SK-N-SH treated with all-trans-retinoic acid at 6 μM for 48 hours (cell line): Measurements from ENCODE around the gene PSMA6.

ENCODE experiments used
- ATAC-seq: fragments of 200-7000 bp; cut with Tn5 transposase; 3 replicates; pipeline ENCODE4 v1.9.1; 2020; ENCODE audit warnings: mild to moderate bottlenecking, moderate library complexity
- ARNTL ChIP-seq: fragments of 450-650 bp; formaldehyde crosslinking; IDR thresholded peaks from 2 replicates; pipeline ENCODE4 v1.5.0; 2020; ENCODE audit warnings: low read depth, mild to moderate bottlenecking, moderate library complexity, borderline replicate concordance
- BACH2 ChIP-seq: fragments of 250-450 bp; sonication (Bioruptor Pico); IDR thresholded peaks from 2 replicates; pipeline ENCODE4 v1.9.0; 2021; ENCODE audit warnings: mild to moderate bottlenecking, borderline replicate concordance
- CSDC2 ChIP-seq: fragments of 250-450 bp; sonication (Bioruptor Pico); IDR thresholded peaks from 2 replicates; pipeline ENCODE4 v1.5.0; 2020; ENCODE audit warnings: mild to moderate bottlenecking, moderate library complexity
- CSRNP3 ChIP-seq: fragments of 250-450 bp; sonication (Bioruptor Pico); IDR thresholded peaks from 2 replicates; pipeline ENCODE4 v1.5.1; 2021; ENCODE audit warnings: mild to moderate bottlenecking, moderate library complexity
- ESRRG ChIP-seq: fragments of 250-450 bp; sonication (Bioruptor Pico); IDR thresholded peaks from 2 replicates; pipeline ENCODE4 v1.6.1; 2021; ENCODE audit warnings: mild to moderate bottlenecking
- GLIS3 ChIP-seq: fragments of 250-450 bp; sonication (Bioruptor Pico); IDR thresholded peaks from 2 replicates; pipeline ENCODE4 v1.5.0; 2020; ENCODE audit warnings: mild to moderate bottlenecking, moderate library complexity
- ISL1 ChIP-seq: fragments of 250-450 bp; sonication (Bioruptor Pico); IDR thresholded peaks from 2 replicates; pipeline ENCODE4 v2.1.2; 2022; ENCODE audit warnings: mild to moderate bottlenecking, moderate library complexity
- OSR1 ChIP-seq: fragments of 250-450 bp; sonication (Bioruptor Pico); IDR thresholded peaks from 2 replicates; pipeline ENCODE4 v1.8.0; 2022; ENCODE audit warnings: moderate library complexity, mild to moderate bottlenecking, inconsistent platforms
- PATZ1 ChIP-seq: fragments of 250-450 bp; sonication (Bioruptor Pico); IDR thresholded peaks from 2 replicates; pipeline ENCODE4 v1.8.0; 2020; ENCODE audit warnings: mild to moderate bottlenecking, moderate library complexity, borderline replicate concordance
- POU6F1 ChIP-seq: fragments of 250-450 bp; sonication (Bioruptor Pico); IDR thresholded peaks from 2 replicates; pipeline ENCODE4 v1.8.0; 2021; ENCODE audit warnings: low read depth, mild to moderate bottlenecking, moderate library complexity, borderline replicate concordance
- PPARA ChIP-seq: fragments of 250-450 bp; sonication (Bioruptor Pico); IDR thresholded peaks from 2 replicates; pipeline ENCODE4 v1.5.0; 2020; ENCODE audit warnings: mild to moderate bottlenecking, borderline replicate concordance
- RARB ChIP-seq: fragments of 250-450 bp; sonication (Bioruptor Pico); IDR thresholded peaks from 2 replicates; pipeline ENCODE4 v1.8.0; 2021; ENCODE audit warnings: mild to moderate bottlenecking, moderate library complexity
- SNAI2 ChIP-seq: fragments of 250-450 bp; sonication (Bioruptor Pico); IDR thresholded peaks from 2 replicates; pipeline ENCODE4 v1.5.0; 2020; ENCODE audit warnings: mild to moderate bottlenecking, moderate library complexity
- TCF4 ChIP-seq: fragments of 250-450 bp; sonication (Bioruptor Pico); IDR thresholded peaks from 2 replicates; pipeline ENCODE4 v1.8.0; 2021; ENCODE audit warnings: mild to moderate bottlenecking, moderate library complexity, borderline replicate concordance
- TOX ChIP-seq: fragments of 250-450 bp; sonication (Bioruptor Pico); IDR thresholded peaks from 2 replicates; pipeline ENCODE4 v1.8.0; 2021; ENCODE audit warnings: mild to moderate bottlenecking, moderate library complexity, borderline replicate concordance
- TSHZ2 ChIP-seq: fragments of 250-450 bp; sonication (Bioruptor Pico); IDR thresholded peaks from 2 replicates; pipeline ENCODE4 v1.5.0; 2020; ENCODE audit warnings: mild to moderate bottlenecking, moderate library complexity
- ZC3H10 ChIP-seq: fragments of 250-450 bp; sonication (Bioruptor Pico); IDR thresholded peaks from 2 replicates; pipeline ENCODE4 v1.5.1; 2021; ENCODE audit warnings: mild to moderate bottlenecking, moderate library complexity
- ZFP3 ChIP-seq: fragments of 250-450 bp; sonication (Bioruptor Pico); IDR thresholded peaks from 2 replicates; pipeline ENCODE4 v1.5.0; 2020; ENCODE audit warnings: mild to moderate bottlenecking, moderate library complexity
- ZFP30 ChIP-seq: fragments of 450-650 bp; formaldehyde crosslinking; IDR thresholded peaks from 2 replicates; pipeline ENCODE4 v1.5.0; 2022; ENCODE audit warnings: mild to moderate bottlenecking, moderate library complexity
- ZNF565 ChIP-seq: fragments of 450-650 bp; formaldehyde crosslinking; conservative IDR thresholded peaks from 2 replicates; pipeline ENCODE4 v1.5.0; 2020; ENCODE audit warnings: low read depth, mild to moderate bottlenecking, moderate library complexity
- ZNF70 ChIP-seq: fragments of 450-650 bp; formaldehyde crosslinking; IDR thresholded peaks from 2 replicates; pipeline ENCODE4 v1.5.0; 2020; ENCODE audit warnings: mild to moderate bottlenecking, moderate library complexity
- ZNF8 ChIP-seq: fragments of 450-650 bp; formaldehyde crosslinking; IDR thresholded peaks from 2 replicates; pipeline ENCODE4 v1.5.0; 2020; ENCODE audit warnings: mild to moderate bottlenecking, moderate library complexity
- TF ChIP-seq, protein P1 (sequence below): fragments of 250-450 bp; sonication (Bioruptor Pico); IDR thresholded peaks from 2 replicates; pipeline ENCODE4 v1.5.1; 2020; ENCODE audit warnings: low read depth, mild to moderate bottlenecking, moderate library complexity

The PSMA6 gene

GRCh38 chr14:35262436-35262835 is 29.7 kb upstream of the PSMA6 start:
- no peak for ATAC-seq

GRCh38 chr14:35268946-35269345 is 23.2 kb upstream of the PSMA6 start:
- no peak for ATAC-seq
- no peak for TF ChIP-seq POU6F1 (CRISPR knock-in tag)
- TF ChIP-seq GLIS3, result no peak
- TF ChIP-seq CSDC2 (CRISPR knock-in tag), result no peak
- no peak for TF ChIP-seq ZC3H10 (CRISPR knock-in tag)
- TF ChIP-seq ESRRG (CRISPR knock-in tag), result no peak
- TF ChIP-seq CSRNP3 (CRISPR knock-in tag), result no peak
- TF ChIP-seq PPARA (CRISPR knock-in tag), result no peak
- TF ChIP-seq TSHZ2, result no peak
- no peak for TF ChIP-seq ZNF70 (CRISPR knock-in tag)
- TF ChIP-seq ZNF565 (CRISPR knock-in tag), result no peak
- no peak for TF ChIP-seq ARNTL (CRISPR knock-in tag)
- TF ChIP-seq, all 23 proteins: peak for 0

More at GRCh38 chr14:35262436-35262835, 29.7 kb upstream of the PSMA6 start:
- TF ChIP-seq SNAI2 (CRISPR knock-in tag) (no peak), ESRRG (CRISPR knock-in tag) (no peak), CSDC2 (CRISPR knock-in tag) (no peak), TCF4 (no peak), ZC3H10 (CRISPR knock-in tag) (no peak), PPARA (CRISPR knock-in tag) (no peak), TOX (CRISPR knock-in tag) (no peak), PATZ1 (CRISPR knock-in tag) (no peak)
- TF ChIP-seq, protein P1, sequence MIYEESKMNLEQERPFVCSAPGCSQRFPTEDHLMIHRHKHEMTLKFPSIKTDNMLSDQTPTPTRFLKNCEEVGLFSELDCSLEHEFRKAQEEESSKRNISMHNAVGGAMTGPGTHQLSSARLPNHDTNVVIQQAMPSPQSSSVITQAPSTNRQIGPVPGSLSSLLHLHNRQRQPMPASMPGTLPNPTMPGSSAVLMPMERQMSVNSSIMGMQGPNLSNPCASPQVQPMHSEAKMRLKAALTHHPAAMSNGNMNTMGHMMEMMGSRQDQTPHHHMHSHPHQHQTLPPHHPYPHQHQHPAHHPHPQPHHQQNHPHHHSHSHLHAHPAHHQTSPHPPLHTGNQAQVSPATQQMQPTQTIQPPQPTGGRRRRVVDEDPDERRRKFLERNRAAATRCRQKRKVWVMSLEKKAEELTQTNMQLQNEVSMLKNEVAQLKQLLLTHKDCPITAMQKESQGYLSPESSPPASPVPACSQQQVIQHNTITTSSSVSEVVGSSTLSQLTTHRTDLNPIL, result no peak
- TF ChIP-seq, all 23 proteins: peak for 0

DNA sequence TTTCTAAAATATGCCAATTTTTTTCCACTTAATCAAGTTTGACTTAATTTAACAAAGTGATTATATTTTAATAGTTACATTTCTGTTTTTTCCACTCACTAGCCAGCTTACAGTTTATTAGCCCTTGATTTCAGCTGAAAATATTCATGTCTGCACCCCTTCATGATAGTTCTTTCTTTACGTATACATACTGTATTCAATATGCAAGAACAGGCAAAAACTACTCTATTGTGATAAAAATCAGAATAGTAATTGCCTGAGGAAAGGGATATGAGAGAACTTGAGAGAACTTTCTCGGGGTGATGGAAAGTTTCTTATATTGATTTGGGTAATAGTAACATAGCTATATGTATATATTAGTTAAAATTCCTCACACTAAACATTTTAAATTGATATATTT is 17.4 kb upstream of the PSMA6 start:
- TF ChIP-seq ESRRG (CRISPR knock-in tag) (no peak), ISL1 (CRISPR knock-in tag) (no peak)
- ATAC-seq, result no peak

DNA sequence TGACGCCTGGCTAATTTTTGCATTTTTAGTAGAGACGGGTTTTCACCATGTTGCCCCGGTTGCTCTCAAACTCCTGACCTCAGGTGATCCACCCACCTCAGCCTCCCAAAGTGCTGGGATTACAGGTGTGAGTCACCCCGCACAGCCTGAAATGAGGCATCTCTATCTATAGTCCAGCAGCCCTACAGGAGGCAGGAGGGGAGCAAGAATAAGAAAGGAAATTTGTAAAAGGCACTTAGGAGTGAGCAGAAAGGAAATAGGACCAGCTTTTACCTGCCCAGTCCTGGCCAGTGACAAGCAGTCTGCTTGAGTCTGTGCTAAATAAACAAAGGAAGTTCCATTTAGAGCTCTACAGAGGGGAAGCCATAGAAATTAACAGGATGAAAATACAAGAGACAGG is 15.0 kb upstream of the PSMA6 start:
- TF ChIP-seq CSDC2 (CRISPR knock-in tag) (no peak), ZC3H10 (CRISPR knock-in tag) (no peak), ARNTL (CRISPR knock-in tag) (no peak), ZNF565 (CRISPR knock-in tag) (no peak), CSRNP3 (CRISPR knock-in tag) (no peak), ZNF8 (no peak), GLIS3 (no peak), ESRRG (CRISPR knock-in tag) (no peak), ZFP3 (CRISPR knock-in tag) (no peak), ZNF70 (CRISPR knock-in tag) (no peak), ISL1 (CRISPR knock-in tag) (no peak), OSR1 (CRISPR knock-in tag) (no peak), BACH2 (no peak), RARB (no peak), TOX (CRISPR knock-in tag) (no peak), ZFP30 (CRISPR knock-in tag) (no peak)
- TF ChIP-seq, protein P1, result no peak
- no peak for ATAC-seq
